Measurements from ENCODE around the gene FBXO45. TPM values are rescaled to one million over a fixed set of nuclear protein-coding genes. Genes with fewer than 3 reads are reported as not detected.

Gene FBXO45
- total RNA-seq, 1 donor, result 12.5 TPM

GRCh38 chr3:196585044-196585757 lies 16.7 kb downstream of the FBXO45 start:
- H3K4me3 ChIP-seq (ENCODE audit: low read depth, low read length), result no peak overlapping the region
- DNase-seq (ENCODE audit: low read depth), result no peak
- no peak for TF ChIP-seq CTCF (IDR thresholded peaks at IDR 0.05; ENCODE audit: insufficient read depth, low read depth, low read length)

DNA sequence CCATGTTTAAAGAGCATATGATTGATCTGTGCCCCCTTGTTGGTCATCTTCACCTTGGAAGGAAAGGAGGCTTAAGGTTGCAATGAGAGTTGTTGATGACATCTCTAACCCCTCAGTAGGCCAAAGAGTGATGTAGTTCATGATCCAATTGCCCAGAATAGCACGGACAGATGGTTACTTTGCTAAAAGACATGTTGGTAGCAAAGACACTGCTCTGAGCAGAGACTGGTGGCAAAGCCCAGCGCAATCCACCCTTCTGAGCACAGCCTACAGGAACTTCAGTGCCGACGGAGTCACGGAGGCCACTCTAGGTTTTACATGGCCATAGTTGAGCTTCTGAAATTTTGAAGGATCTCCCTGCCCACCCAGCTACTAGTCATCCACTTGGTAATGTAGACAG lies 21.8 kb downstream of the FBXO45 start:
- DNase-seq (ENCODE audit: low read depth), result no peak
- TF ChIP-seq CTCF (IDR thresholded peaks at IDR 0.05; ENCODE audit: insufficient read depth, low read depth, low read length), result no peak
- H3K4me3 ChIP-seq (ENCODE audit: low read depth, low read length), result no peak overlapping the region

DNA sequence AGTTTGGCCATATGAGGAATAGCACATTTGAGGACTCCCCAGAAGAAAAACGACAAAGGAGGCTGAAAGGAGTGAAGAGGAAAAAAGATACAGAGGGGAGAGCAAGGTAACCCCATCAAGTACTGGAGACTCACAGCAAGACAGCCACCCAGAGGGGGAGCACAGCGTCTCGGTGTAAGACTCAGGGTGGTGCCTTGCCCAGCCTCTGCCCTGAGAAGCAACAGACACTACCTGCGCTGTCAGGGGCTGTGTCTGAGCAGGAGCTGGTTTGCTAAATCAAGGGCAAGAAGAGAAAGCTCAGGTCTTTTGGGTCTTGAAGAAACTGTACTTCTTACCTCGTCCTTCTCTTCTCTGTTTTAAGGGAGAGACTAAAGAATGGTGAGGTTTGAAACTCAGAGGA lies 27.9 kb downstream of the FBXO45 start:
- TF ChIP-seq CTCF (IDR thresholded peaks at IDR 0.05; ENCODE audit: insufficient read depth, low read depth, low read length), result no peak
- H3K4me3 ChIP-seq (ENCODE audit: low read depth, low read length), result peak overlapping the region; percentile 15
- no peak for DNase-seq (ENCODE audit: low read depth)

- peak overlapping the region; percentile 55 for H3K4me3 ChIP-seq (ENCODE audit: low read depth, low read length)
- DNase-seq (ENCODE audit: low read depth), result peak; percentile 31
These were observed 29.7 kb downstream of the FBXO45 start for GRCh38 chr3:196597971-196598733.

- no peak overlapping the region for H3K4me3 ChIP-seq (ENCODE audit: low read depth, low read length)
- no peak for TF ChIP-seq CTCF (IDR thresholded peaks at IDR 0.05; ENCODE audit: insufficient read depth, low read depth, low read length)
- DNase-seq (ENCODE audit: low read depth), result no peak
These were observed 31.3 kb downstream of the FBXO45 start for GRCh38 chr3:196599734-196600128.

- TF ChIP-seq CTCF (IDR thresholded peaks at IDR 0.05; ENCODE audit: insufficient read depth, low read depth, low read length), result no peak
- DNase-seq (ENCODE audit: low read depth), result no peak
- H3K4me3 ChIP-seq (ENCODE audit: low read depth, low read length), result no peak overlapping the region
These were observed 31.9 kb downstream of the FBXO45 start for GRCh38 chr3:196600359-196600758.

- DNase-seq (ENCODE audit: low read depth), result no peak
- no peak overlapping the region for H3K4me3 ChIP-seq (ENCODE audit: low read depth, low read length)
- no peak for TF ChIP-seq CTCF (IDR thresholded peaks at IDR 0.05; ENCODE audit: insufficient read depth, low read depth, low read length)
These were observed 34.2 kb downstream of the FBXO45 start for GRCh38 chr3:196602673-196603072.
